IgD-negative memory B cell (primary cell): ENCODE data around the gene CSF1. TPM values are rescaled to one million over a fixed set of nuclear protein-coding genes. Genes with fewer than 3 reads are reported as not detected.
"Not testable (repeated sequence)": the region's sequence is repeated elsewhere in the genome, so short reads cannot be mapped to it uniquely, and the experiment has no call there.

Source experiments
- H3K27ac Mint-ChIP-seq, 3 donors: one replicate each; pipeline ENCODE4 v1.8.0; 2020 to 2022; ENCODE audit warnings: mild to moderate bottlenecking in 3 of 3, mixed read lengths in 3 of 3, moderate library complexity in 1 of 3
- H3K27me3 Mint-ChIP-seq: one replicate; pipeline ENCODE4 v1.8.0; 2021; ENCODE audit warnings: mixed read lengths
- H3K36me3 Mint-ChIP-seq: one replicate; pipeline ENCODE4 v1.8.0; 2020; ENCODE audit warnings: mild to moderate bottlenecking, mixed read lengths
- H3K4me1 Mint-ChIP-seq, 3 donors: one replicate each; pipeline ENCODE4 v1.8.0; 2020 to 2022; ENCODE audit warnings: mixed read lengths in 3 of 3, mild to moderate bottlenecking in 1 of 3
- H3K4me3 Mint-ChIP-seq, 4 donors: one replicate each; pipeline ENCODE4 v1.8.0; 2020 to 2022; ENCODE audit warnings: mild to moderate bottlenecking in 4 of 4, mixed read lengths in 4 of 4, moderate library complexity in 3 of 4
- H3K9me3 Mint-ChIP-seq, 3 donors: one replicate each; pipeline ENCODE4 v1.8.0; 2020 to 2021; ENCODE audit warnings: mixed read lengths in 3 of 3, mild to moderate bottlenecking in 1 of 3
- polyA plus RNA-seq: library from polyadenylated mRNA; unstranded; fragments of 300-500 nt; fragmentation: Illumina TruSeq; gene quantifications from one replicate; pipeline ENCODE4 v1.2.3, GENCODE V29; 2021

The CSF1 gene
- polyA plus RNA-seq, 1 donor from 2014 or later, result 0.18 TPM

- no peaks in the 10 kb centered on the region for H3K36me3 Mint-ChIP-seq
Observed at GRCh38 chr1:109947582-109948284, 37.1 kb downstream of the CSF1 start.

GRCh38 chr1:109948285-109948630, 37.6 kb downstream of the CSF1 start:
- Mint-ChIP-seq H3K9me3 (no peaks in the 10 kb centered on the region), H3K4me3 (no peak overlapping the region), H3K4me1 (no peaks in the 10 kb centered on the region), H3K36me3 (peaks cover 2% of the 10 kb centered on the region), H3K27ac (no peak overlapping the region), H3K27me3 (no peaks in the 10 kb centered on the region)

More at GRCh38 chr1:109947582-109948284, 37.1 kb downstream of the CSF1 start:
- Mint-ChIP-seq H3K27ac (no peak overlapping the region), H3K4me1 (no peaks in the 10 kb centered on the region), H3K4me3 (no peak overlapping the region), H3K27me3 (peaks cover 1% of the 10 kb centered on the region), H3K9me3 (peaks cover 0 to 1% (median 0%) of the 10 kb centered on the region in 3 donors)

GRCh38 chr1:109950038-109950437, 39.4 kb downstream of the CSF1 start:
- no peaks in the 10 kb centered on the region for H3K9me3 Mint-ChIP-seq
- H3K27ac Mint-ChIP-seq, result no peak overlapping the region
- no peak overlapping the region for H3K4me3 Mint-ChIP-seq

GRCh38 chr1:109950509-109950908, 39.9 kb downstream of the CSF1 start:
- Mint-ChIP-seq H3K27ac (no peak overlapping the region), H3K4me3 (no peak overlapping the region), H3K9me3 (peaks cover 0 to 3% (median 0%) of the 10 kb centered on the region in 3 donors), H3K36me3 (peaks cover 2% of the 10 kb centered on the region), H3K4me1 (no peaks in the 10 kb centered on the region), H3K27me3 (no peaks in the 10 kb centered on the region)

More at GRCh38 chr1:109950038-109950437, 39.4 kb downstream of the CSF1 start:
- H3K4me1 Mint-ChIP-seq, result no peaks in the 10 kb centered on the region
- peaks cover 2% of the 10 kb centered on the region for H3K36me3 Mint-ChIP-seq
- no peaks in the 10 kb centered on the region for H3K27me3 Mint-ChIP-seq

- H3K4me1 Mint-ChIP-seq, H3K27ac Mint-ChIP-seq, H3K9me3 Mint-ChIP-seq, H3K27me3 Mint-ChIP-seq, H3K36me3 Mint-ChIP-seq, H3K4me3 Mint-ChIP-seq: not testable (repeated sequence)
Observed at GRCh38 chr1:109951501-109951900, 40.9 kb downstream of the CSF1 start.

- peaks cover 0 to 3% (median 0%) of the 10 kb centered on the region in 3 donors for H3K9me3 Mint-ChIP-seq
- H3K27ac Mint-ChIP-seq, result no peak overlapping the region
- H3K27me3 Mint-ChIP-seq, result no peaks in the 10 kb centered on the region
- no peak overlapping the region for H3K4me3 Mint-ChIP-seq
- no peaks in the 10 kb centered on the region for H3K4me1 Mint-ChIP-seq
- H3K36me3 Mint-ChIP-seq, result peaks cover 2% of the 10 kb centered on the region
Observed at GRCh38 chr1:109954041-109954512, 43.4 kb downstream of the CSF1 start.

- Mint-ChIP-seq H3K9me3 (peaks cover 0 to 3% (median 0%) of the 10 kb centered on the region in 3 donors), H3K4me3 (no peak overlapping the region), H3K27me3 (peaks cover 3% of the 10 kb centered on the region), H3K4me1 (no peaks in the 10 kb centered on the region), H3K36me3 (no peaks in the 10 kb centered on the region), H3K27ac (no peak overlapping the region)
Observed at GRCh38 chr1:109959632-109959973, 49.0 kb downstream of the CSF1 start.

- Mint-ChIP-seq H3K4me3 (no peak overlapping the region), H3K9me3 (peaks cover 1 to 4% (median 2%) of the 10 kb centered on the region in 3 donors), H3K4me1 (no peaks in the 10 kb centered on the region), H3K36me3 (no peaks in the 10 kb centered on the region), H3K27me3 (peaks cover 3% of the 10 kb centered on the region), H3K27ac (no peak overlapping the region)
Observed at GRCh38 chr1:109959974-109960744, 49.5 kb downstream of the CSF1 start.

- H3K36me3 Mint-ChIP-seq, result no peaks in the 10 kb centered on the region
- no peak overlapping the region for H3K4me3 Mint-ChIP-seq
- no peaks in the 10 kb centered on the region for H3K4me1 Mint-ChIP-seq
- peaks cover 2 to 6% (median 5%) of the 10 kb centered on the region in 3 donors for H3K9me3 Mint-ChIP-seq
- peaks cover 3% of the 10 kb centered on the region for H3K27me3 Mint-ChIP-seq
- no peak overlapping the region for H3K27ac Mint-ChIP-seq
Observed at GRCh38 chr1:109960745-109961094, 50.1 kb downstream of the CSF1 start.

- no peak overlapping the region for H3K27ac Mint-ChIP-seq
- no peaks in the 10 kb centered on the region for H3K4me1 Mint-ChIP-seq
- H3K36me3 Mint-ChIP-seq, result no peaks in the 10 kb centered on the region
- H3K9me3 Mint-ChIP-seq, result peaks cover 2 to 6% (median 5%) of the 10 kb centered on the region in 3 donors
- peaks cover 3% of the 10 kb centered on the region for H3K27me3 Mint-ChIP-seq
- H3K4me3 Mint-ChIP-seq, result no peak overlapping the region
Observed at GRCh38 chr1:109963864-109964263, 53.2 kb downstream of the CSF1 start.

GRCh38 chr1:109969146-109969829, 58.6 kb downstream of the CSF1 start:
- Mint-ChIP-seq H3K9me3 (peaks cover 2 to 15% (median 8%) of the 10 kb centered on the region in 3 donors), H3K4me3 (no peak overlapping the region), H3K27me3 (peaks cover 5% of the 10 kb centered on the region), H3K36me3 (no peaks in the 10 kb centered on the region), H3K4me1 (peaks cover 0 to 4% (median 0%) of the 10 kb centered on the region in 3 donors), H3K27ac (no peak overlapping the region)

- H3K27me3 Mint-ChIP-seq, result peaks cover 6% of the 10 kb centered on the region
Observed at GRCh38 chr1:109969907-109970306, 59.3 kb downstream of the CSF1 start.

GRCh38 chr1:109971559-109971958, 60.9 kb downstream of the CSF1 start:
- Mint-ChIP-seq H3K4me1 (peaks cover 0 to 4% (median 0%) of the 10 kb centered on the region in 3 donors), H3K27me3 (peaks cover 6% of the 10 kb centered on the region), H3K36me3 (no peaks in the 10 kb centered on the region), H3K9me3 (peaks cover 0 to 9% (median 3%) of the 10 kb centered on the region in 3 donors), H3K4me3 (no peak overlapping the region), H3K27ac (no peak overlapping the region)

More at GRCh38 chr1:109969907-109970306, 59.3 kb downstream of the CSF1 start:
- H3K9me3 Mint-ChIP-seq, result peaks cover 2 to 15% (median 8%) of the 10 kb centered on the region in 3 donors
- H3K4me3 Mint-ChIP-seq, result no peak overlapping the region
- H3K27ac Mint-ChIP-seq, result no peak overlapping the region
- peaks cover 0 to 4% (median 0%) of the 10 kb centered on the region in 3 donors for H3K4me1 Mint-ChIP-seq
- no peaks in the 10 kb centered on the region for H3K36me3 Mint-ChIP-seq

- Mint-ChIP-seq H3K27ac (no peak overlapping the region), H3K4me3 (no peak overlapping the region), H3K36me3 (no peaks in the 10 kb centered on the region), H3K9me3 (peaks cover 0 to 9% (median 3%) of the 10 kb centered on the region in 3 donors), H3K4me1 (peaks cover 0 to 3% (median 0%) of the 10 kb centered on the region in 3 donors), H3K27me3 (peaks cover 15% of the 10 kb centered on the region)
Observed at GRCh38 chr1:109974191-109974590, 63.5 kb downstream of the CSF1 start.

GRCh38 chr1:109975718-109976117, 65.1 kb downstream of the CSF1 start:
- no peak overlapping the region for H3K27ac Mint-ChIP-seq
- no peaks in the 10 kb centered on the region for H3K4me1 Mint-ChIP-seq
- peaks cover 15% of the 10 kb centered on the region for H3K27me3 Mint-ChIP-seq
- no peak overlapping the region for H3K4me3 Mint-ChIP-seq
- H3K9me3 Mint-ChIP-seq, result no peaks in the 10 kb centered on the region
- no peaks in the 10 kb centered on the region for H3K36me3 Mint-ChIP-seq
